HepG2 (cell line): ENCODE data around the gene POU3F3.

ENCODE experiments used
- CAMTA2 ChIP-seq: sonication (generic); formaldehyde crosslinking; IDR thresholded peaks from 2 replicates; pipeline ENCODE4 v1.4.0; 2020; ENCODE audit warnings: mild to moderate bottlenecking, missing genetic modification reagents, borderline replicate concordance
- CTCF ChIP-seq: sonication (generic); formaldehyde crosslinking; IDR thresholded peaks from 2 replicates; pipeline ENCODE4 v1.5.0; 2020; ENCODE audit warnings: mild to moderate bottlenecking, missing genetic modification reagents, moderate library complexity
- DNMT1 ChIP-seq: sonication (generic); formaldehyde crosslinking; IDR thresholded peaks from 2 replicates; pipeline ENCODE4 v1.5.1; 2020; ENCODE audit warnings: mild to moderate bottlenecking, missing genetic modification reagents
- EHMT2 ChIP-seq: fragments of 200-600 bp; sonication (generic); IDR thresholded peaks from 2 replicates; pipeline ENCODE4 v1.7.0; 2017; ENCODE audit warnings: antibody characterized with exemption, low read depth, low read length, borderline replicate concordance
- MAF1 ChIP-seq: sonication (generic); formaldehyde crosslinking; IDR thresholded peaks from 2 replicates; pipeline ENCODE4 v1.5.0; 2020; ENCODE audit warnings: missing genetic modification reagents, borderline replicate concordance
- NR1H2 ChIP-seq: sonication (generic); formaldehyde crosslinking; IDR thresholded peaks from 2 replicates; pipeline ENCODE4 v1.8.1; 2022; ENCODE audit warnings: low read depth, missing genetic modification reagents, borderline replicate concordance
- NR2C2 ChIP-seq: sonication (generic); formaldehyde crosslinking; IDR thresholded peaks from 2 replicates; pipeline ENCODE4 v1.4.0; 2020; ENCODE audit warnings: missing genetic modification reagents, mild to moderate bottlenecking, moderate library complexity, borderline replicate concordance
- RAD21 ChIP-seq: fragments of 450-650 bp; formaldehyde crosslinking; IDR thresholded peaks from 2 replicates; pipeline ENCODE4 v1.5.0; 2020; ENCODE audit warnings: mild to moderate bottlenecking
- SMARCC2 ChIP-seq: fragments of 450-650 bp; IDR thresholded peaks from 2 replicates; pipeline ENCODE4 v1.6.1; 2017; ENCODE audit warnings: antibody characterized with exemption, mild to moderate bottlenecking
- TAF1 ChIP-seq: sonication (generic); formaldehyde crosslinking; IDR thresholded peaks from 2 replicates; pipeline ENCODE4 v1.4.0; 2020; ENCODE audit warnings: missing genetic modification reagents
- ZBTB14 ChIP-seq: sonication (generic); formaldehyde crosslinking; IDR thresholded peaks from 2 replicates; pipeline ENCODE4 v1.4.0; 2020; ENCODE audit warnings: missing genetic modification reagents
- ZBTB43 ChIP-seq: sonication (generic); formaldehyde crosslinking; conservative IDR thresholded peaks from 2 replicates; pipeline ENCODE4 v1.4.0; 2020; ENCODE audit warnings: missing genetic modification reagents
- TF ChIP-seq, protein P1 (sequence below), 2 experiments: fragments of 450-650 bp in 1 of 2; sonication (generic) in 1 of 2; formaldehyde crosslinking in 1 of 2; IDR thresholded peaks; 2 replicates each; pipeline versions ENCODE4 v1.6.1 to v1.8.0; 2016 to 2022; ENCODE audit warnings: antibody characterized with exemption in 1 of 2, mild to moderate bottlenecking in 1 of 2, missing genetic modification reagents in 1 of 2

GRCh38 chr2:104887676-104888075 lies 33.8 kb downstream of the POU3F3 start:
- TF ChIP-seq DNMT1, result no peak
- TF ChIP-seq MAF1 (CRISPR knock-in tag), result no peak
- TF ChIP-seq SMARCC2, result no peak
- no peak for TF ChIP-seq ZBTB14 (CRISPR knock-in tag)
- no peak for TF ChIP-seq CAMTA2 (CRISPR knock-in tag)
- TF ChIP-seq, protein P1, sequence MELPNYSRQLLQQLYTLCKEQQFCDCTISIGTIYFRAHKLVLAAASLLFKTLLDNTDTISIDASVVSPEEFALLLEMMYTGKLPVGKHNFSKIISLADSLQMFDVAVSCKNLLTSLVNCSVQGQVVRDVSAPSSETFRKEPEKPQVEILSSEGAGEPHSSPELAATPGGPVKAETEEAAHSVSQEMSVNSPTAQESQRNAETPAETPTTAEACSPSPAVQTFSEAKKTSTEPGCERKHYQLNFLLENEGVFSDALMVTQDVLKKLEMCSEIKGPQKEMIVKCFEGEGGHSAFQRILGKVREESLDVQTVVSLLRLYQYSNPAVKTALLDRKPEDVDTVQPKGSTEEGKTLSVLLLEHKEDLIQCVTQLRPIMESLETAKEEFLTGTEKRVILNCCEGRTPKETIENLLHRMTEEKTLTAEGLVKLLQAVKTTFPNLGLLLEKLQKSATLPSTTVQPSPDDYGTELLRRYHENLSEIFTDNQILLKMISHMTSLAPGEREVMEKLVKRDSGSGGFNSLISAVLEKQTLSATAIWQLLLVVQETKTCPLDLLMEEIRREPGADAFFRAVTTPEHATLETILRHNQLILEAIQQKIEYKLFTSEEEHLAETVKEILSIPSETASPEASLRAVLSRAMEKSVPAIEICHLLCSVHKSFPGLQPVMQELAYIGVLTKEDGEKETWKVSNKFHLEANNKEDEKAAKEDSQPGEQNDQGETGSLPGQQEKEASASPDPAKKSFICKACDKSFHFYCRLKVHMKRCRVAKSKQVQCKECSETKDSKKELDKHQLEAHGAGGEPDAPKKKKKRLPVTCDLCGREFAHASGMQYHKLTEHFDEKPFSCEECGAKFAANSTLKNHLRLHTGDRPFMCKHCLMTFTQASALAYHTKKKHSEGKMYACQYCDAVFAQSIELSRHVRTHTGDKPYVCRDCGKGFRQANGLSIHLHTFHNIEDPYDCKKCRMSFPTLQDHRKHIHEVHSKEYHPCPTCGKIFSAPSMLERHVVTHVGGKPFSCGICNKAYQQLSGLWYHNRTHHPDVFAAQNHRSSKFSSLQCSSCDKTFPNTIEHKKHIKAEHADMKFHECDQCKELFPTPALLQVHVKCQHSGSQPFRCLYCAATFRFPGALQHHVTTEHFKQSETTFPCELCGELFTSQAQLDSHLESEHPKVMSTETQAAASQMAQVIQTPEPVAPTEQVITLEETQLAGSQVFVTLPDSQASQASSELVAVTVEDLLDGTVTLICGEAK (IDR thresholded peaks at IDR 0.05), result no peak
- TF ChIP-seq, protein P1 (CRISPR knock-in tag; IDR thresholded peaks at IDR 0.05), result no peak
- TF ChIP-seq CTCF (CRISPR knock-in tag), result no peak
- no peak for TF ChIP-seq RAD21 (CRISPR knock-in tag)
- TF ChIP-seq TAF1 (CRISPR knock-in tag), result no peak
- no peak for TF ChIP-seq EHMT2
- no peak for TF ChIP-seq ZBTB43 (CRISPR knock-in tag)
- TF ChIP-seq NR2C2 (CRISPR knock-in tag), result no peak
- TF ChIP-seq NR1H2 (CRISPR knock-in tag), result no peak
